Measurements from ENCODE around the gene HECW1. TPM values are rescaled to one million over a fixed set of nuclear protein-coding genes. Genes with fewer than 3 reads are reported as not detected.
"Not testable (repeated sequence)": the region's sequence is repeated elsewhere in the genome, so short reads cannot be mapped to it uniquely, and the experiment has no call there.

The HECW1 gene
- total RNA-seq, 4 donors from 2014 or later = 0.83 to 3.9 (median 2.7) TPM; not detected in 1

DNA sequence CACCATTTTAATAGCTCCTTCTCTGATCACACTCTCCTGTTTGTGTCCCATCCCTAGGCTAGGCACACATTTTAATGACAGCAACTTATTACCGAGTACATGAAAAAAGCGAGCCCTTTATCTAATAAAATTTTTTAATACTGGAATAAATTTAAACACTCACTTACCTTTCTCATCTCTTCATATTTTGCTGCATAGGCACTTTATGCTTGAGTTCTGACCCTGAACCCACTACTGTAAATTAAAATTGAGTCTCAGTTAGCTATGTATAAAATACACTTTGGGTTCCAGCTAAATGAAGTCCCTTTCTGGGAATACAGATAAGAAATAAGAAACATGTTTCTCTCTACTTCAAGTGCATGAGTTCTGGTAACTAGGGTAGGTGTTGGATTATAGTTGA lies 104.6 kb downstream of the HECW1 start:
- no peak overlapping the region for H3K4me3 ChIP-seq
- H3K27ac ChIP-seq = no peak overlapping the region
- H3K36me3 ChIP-seq = no peaks in the 10 kb centered on the region
- H3K27me3 ChIP-seq = no peaks in the 10 kb centered on the region
- no peak for DNase-seq
- TF ChIP-seq POLR2A (IDR thresholded peaks at IDR 0.05) (no peak), CTCF (IDR thresholded peaks at IDR 0.05) (no peak)
- no peaks in the 10 kb centered on the region for H3K4me1 ChIP-seq
- no peaks in the 10 kb centered on the region for H3K9me3 ChIP-seq

GRCh38 chr7:43218901-43219300 lies 106.5 kb downstream of the HECW1 start:
- H3K4me1 ChIP-seq, H3K27ac ChIP-seq, DNase-seq, H3K36me3 ChIP-seq, H3K9me3 ChIP-seq, H3K27me3 ChIP-seq, H3K4me3 ChIP-seq: not testable (repeated sequence)

- TF ChIP-seq POLR2A (IDR thresholded peaks at IDR 0.05) (no peak), CTCF (IDR thresholded peaks at IDR 0.05) (no peak)
- Histone ChIP-seq H3K27me3 (no peaks in the 10 kb centered on the region), H3K27ac (no peak overlapping the region)
These were observed 107.8 kb downstream of the HECW1 start for GRCh38 chr7:43220250-43220649.

DNA sequence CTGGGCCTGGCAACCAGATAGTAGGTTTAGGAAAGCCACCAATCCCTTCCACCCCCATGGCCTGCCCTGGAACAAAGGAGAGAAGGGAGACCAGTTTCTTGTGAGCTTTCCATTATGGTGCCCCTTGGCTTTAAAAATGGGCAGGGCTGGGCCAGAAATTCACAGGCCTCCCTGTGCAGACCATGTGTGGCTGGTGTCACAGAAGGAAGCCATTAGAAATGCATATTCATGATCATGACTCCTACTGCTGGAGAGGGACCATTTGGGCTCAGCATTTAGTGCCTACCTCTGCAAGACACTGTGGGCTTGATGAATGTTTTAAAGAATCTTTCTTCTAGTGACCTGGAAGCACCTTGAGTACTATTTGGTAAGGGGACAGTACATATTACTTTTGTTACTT lies 108.3 kb downstream of the HECW1 start:
- Histone ChIP-seq H3K4me1 (no peaks in the 10 kb centered on the region), H3K36me3 (no peaks in the 10 kb centered on the region), H3K4me3 (no peak overlapping the region), H3K27ac (no peak overlapping the region), H3K27me3 (no peaks in the 10 kb centered on the region), H3K9me3 (no peaks in the 10 kb centered on the region)
- TF ChIP-seq CTCF (IDR thresholded peaks at IDR 0.05) = no peak
- TF ChIP-seq POLR2A (IDR thresholded peaks at IDR 0.05) = no peak
- DNase-seq = no peak

More at GRCh38 chr7:43220250-43220649, 107.8 kb downstream of the HECW1 start:
- Histone ChIP-seq H3K4me3 (no peak overlapping the region), H3K36me3 (no peaks in the 10 kb centered on the region), H3K9me3 (no peaks in the 10 kb centered on the region), H3K4me1 (no peaks in the 10 kb centered on the region)
- DNase-seq = no peak

GRCh38 chr7:43229801-43230200 lies 117.4 kb downstream of the HECW1 start:
- DNase-seq = no peak
- Histone ChIP-seq H3K4me1 (no peaks in the 10 kb centered on the region), H3K27me3 (no peaks in the 10 kb centered on the region), H3K27ac (no peak overlapping the region), H3K4me3 (no peak overlapping the region), H3K9me3 (no peaks in the 10 kb centered on the region), H3K36me3 (no peaks in the 10 kb centered on the region)
- TF ChIP-seq POLR2A (IDR thresholded peaks at IDR 0.05) (no peak), CTCF (IDR thresholded peaks at IDR 0.05) (no peak)

DNA sequence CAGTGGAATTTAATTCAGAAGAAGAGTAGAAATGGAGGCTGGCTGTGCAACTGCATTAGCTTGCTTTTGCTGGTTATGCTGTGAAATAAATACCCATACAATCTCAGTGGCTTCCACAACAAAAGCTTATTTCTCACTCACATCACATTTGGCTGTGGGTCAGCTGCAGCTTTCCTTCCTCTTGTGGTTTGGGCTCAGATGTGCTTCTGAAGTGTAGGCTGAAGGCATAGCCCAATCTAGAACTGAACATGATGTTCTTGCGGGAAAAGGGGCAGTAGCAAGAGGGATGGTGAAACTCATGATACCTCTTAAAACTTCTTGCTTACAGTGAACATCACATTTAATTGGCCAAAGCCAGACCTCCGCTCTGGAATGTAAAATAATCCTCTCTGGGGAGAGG lies 119.9 kb downstream of the HECW1 start:
- no peak for TF ChIP-seq CTCF (IDR thresholded peaks at IDR 0.05)
- TF ChIP-seq POLR2A (IDR thresholded peaks at IDR 0.05) = no peak
- Histone ChIP-seq H3K4me3 (no peak overlapping the region), H3K27me3 (no peaks in the 10 kb centered on the region), H3K4me1 (no peaks in the 10 kb centered on the region), H3K27ac (no peak overlapping the region), H3K9me3 (no peaks in the 10 kb centered on the region), H3K36me3 (no peaks in the 10 kb centered on the region)
- DNase-seq = no peak
